GM18868 (cell line): ENCODE measurements around the gene ROBO1.

Source experiments
- ATAC-seq: cut with Tn5 transposase; IDR thresholded peaks from one replicate; pipeline ENCODE4 v1.9.1; 2021; ENCODE audit warnings: mild to moderate bottlenecking, moderate library complexity; ENCODE audit not compliant: unreplicated experiment

ROBO1 gene

DNA sequence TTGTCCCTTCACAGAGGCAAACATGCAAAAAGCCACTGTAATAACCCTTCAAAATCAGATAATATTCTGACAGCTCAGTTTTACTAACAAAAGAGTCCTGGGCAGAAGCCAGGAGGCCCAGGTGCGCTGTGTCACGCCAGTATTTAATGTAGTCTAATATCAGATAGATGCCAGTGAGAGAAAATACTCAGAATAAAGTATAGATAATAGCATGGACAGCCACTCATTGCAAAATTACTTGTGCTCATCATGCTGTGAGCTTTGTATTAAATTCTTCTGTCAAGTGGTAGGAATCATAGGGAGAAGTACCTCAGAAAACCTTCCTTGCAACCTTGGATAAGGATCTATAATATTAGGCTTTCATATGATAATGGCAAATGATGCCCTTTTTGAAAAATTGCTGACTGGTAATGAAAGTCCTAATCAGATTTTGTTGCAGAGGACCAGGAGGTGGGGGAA lies 1154.3 kb downstream of the ROBO1 start:
- no peak for ATAC-seq

DNA sequence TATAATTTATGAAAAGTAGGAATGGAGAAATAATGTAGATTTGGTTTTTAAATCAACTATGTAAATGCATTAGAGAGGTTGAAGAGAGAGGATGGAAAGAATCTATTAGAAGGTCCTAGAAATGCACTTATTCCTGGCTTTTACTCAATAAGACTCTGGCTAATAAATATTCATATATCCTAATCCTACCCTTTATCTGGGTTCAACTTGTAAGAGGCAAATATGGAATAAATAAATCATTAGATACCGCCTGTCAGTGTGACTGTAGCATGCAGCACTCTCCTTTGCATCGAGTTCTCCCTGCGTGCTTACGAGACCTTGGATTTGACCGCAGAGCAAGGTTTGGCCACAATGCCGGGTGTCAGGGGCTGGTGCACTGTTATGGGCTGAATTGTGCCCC lies 1156.5 kb downstream of the ROBO1 start:
- no peak for ATAC-seq

DNA sequence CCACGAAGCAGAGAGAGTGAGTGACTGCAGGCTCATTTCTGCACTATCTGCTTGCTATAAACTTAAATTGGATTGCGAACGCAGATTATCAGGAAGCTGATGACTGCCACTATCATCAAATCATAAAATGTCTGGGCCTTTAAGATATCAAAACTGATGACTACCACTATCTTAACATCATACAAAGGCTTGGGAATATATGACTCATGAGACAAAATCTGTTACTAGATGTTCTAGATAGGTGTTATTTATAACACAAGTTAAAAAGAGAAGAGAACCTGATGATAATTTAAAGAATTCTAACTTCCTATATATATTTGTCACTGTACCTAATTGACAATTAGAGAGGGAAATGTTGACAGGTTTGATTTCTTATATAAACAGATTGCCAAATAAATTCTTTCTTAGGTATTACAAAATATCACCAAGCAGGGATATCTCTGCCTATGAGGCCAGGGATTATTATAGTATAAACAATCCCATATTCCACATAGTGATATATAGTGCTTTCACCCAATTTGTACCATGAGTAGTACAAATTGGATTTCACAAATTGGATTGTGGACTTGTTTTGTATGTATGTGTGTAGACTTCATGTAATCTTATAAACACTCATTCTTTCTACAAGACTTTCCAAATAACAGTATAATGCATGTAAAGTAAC lies 1157.2 kb downstream of the ROBO1 start:
- ATAC-seq = no peak

DNA sequence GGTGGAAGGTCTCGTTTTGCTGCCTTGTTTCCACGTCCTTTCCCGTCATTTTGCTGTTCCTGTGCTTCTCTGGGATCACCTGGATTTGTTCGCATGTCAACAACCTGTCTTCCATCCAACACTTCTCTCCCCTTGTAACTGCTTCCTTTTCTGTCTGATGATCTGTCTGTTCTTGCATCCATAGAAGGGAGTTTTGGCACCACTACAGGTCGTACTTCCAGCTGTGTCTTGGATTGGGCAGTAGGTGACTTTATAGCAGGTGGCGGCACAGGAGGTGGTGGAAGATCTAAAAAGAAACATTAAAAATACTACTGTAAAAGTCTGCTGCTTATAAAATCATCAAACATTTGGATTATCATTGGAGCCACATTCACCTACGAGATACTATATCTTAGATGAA lies 1161.0 kb downstream of the ROBO1 start:
- no peak for ATAC-seq

DNA sequence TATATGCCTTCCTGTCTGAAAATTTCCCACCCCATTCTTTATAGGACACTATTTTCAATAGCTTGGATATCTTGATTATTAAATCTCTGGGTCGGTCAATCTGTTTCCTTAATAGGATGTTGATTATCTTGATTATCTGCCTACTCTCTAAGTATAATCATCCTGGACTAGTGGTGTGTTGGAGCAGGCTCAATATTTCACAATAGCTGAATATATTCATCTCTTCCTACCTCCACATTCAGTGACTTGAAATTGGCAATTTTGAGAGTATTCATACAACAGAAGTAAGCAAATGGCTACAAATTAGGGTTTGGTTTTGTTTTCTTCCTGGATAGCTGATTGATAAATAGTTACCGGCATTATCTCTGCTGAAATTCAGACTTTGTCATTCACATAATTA lies 1162.6 kb downstream of the ROBO1 start:
- no peak for ATAC-seq

DNA sequence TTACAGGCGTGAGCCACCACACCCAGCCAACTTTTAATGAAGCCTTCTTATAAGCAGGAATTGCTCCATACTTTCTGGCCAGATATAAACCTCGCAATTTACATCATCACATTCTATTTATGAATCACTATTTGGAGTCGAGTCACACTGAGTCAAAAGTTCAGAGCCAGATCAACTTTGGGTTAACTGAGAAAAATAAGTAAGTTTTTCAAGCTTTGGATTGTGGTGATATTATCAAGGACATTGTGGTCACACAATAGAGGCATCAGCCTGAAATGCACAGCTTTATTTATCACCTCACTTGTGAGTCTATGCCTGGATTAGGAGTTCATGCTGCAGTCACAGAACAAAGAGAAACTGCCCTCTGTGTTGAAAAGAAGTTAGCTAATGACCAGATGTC lies 1163.5 kb downstream of the ROBO1 start:
- ATAC-seq = no peak

DNA sequence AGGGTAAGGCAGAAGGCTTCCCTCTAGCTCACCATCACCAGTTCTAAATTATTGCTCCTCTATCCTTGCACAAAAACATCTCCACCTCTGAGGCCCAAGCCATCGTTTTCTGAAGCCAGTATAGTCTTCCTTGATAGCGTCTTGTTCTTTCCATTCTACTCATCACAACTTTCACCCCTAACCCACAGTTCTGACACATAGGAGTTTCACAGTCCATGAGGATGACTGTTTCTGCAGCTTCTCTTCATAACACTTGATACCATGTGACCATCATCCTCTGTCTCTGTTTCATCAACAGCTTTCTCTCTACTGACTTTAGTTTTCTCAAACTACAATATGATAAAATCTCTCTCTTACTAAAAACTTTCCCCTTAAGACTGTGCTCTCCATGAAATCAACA lies 1166.5 kb downstream of the ROBO1 start:
- no peak for ATAC-seq

DNA sequence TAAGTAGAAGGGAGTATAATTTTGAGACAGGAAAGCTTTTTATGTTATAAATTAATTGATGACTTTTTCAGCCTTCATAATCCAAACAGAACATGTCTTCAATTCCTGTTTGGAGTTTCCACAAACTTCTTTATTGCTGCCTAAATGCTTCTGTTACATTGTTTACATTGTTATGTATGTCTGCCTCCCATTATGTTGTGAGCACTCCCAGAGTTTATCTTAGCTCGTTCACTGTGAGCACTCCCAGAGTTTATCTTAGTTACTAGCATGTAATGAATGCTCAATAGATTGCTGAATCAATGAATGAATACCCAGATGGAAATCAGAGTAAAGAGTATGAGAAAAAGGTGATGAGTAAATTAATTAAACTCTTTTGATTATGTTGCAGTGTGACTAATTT lies 1178.0 kb downstream of the ROBO1 start:
- ATAC-seq = no peak

DNA sequence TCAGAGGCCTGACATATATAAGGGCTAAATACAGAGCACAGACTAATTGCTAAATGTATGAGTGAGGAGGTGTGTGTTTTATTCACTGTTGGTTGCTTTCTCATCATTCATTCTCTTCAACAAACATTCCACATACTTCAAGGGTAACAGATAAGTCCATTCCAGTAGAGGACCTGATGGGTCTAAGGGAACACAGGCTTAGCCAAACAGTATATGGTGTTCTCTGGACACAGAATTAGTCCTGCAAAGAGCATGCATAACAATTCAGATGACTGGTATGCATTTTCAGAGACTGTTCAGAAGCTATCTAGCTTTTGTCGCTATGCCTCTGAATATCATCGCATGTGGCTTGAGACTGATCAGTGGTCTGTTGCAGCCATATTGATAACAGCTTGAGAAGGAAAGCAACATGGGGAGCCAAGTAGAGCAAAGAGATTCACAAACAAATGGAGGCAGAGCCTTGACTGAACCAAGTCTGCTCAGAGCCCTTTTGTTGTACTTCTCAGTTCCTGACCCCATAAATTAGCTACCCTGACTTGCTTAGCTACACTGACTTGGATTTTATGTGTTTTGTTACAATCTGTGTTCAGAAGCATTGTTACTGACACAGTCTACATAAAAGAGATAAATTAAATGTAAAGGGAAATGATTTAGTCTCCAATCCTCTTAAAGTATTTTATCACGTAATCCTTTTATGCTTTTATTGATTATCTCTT lies 1178.7 kb downstream of the ROBO1 start:
- no peak for ATAC-seq

DNA sequence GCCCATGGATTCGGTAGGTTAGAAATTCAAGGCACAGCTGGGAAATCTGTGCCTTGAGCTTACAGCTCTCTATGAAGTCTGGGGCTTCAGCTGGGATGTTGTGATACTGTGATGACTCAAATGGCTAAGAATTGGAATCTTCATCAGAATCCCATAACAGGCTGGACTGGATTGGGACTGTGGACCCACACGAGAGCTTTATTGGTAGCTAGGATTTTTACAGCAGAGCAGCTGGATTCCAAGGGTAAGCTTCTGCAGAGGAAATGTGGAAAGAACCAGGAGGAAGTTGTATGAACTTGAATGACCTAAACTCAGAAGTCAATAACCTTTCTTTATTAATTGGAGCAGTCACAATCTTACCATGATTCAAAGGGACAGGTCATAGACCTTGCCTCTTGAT lies 1187.1 kb downstream of the ROBO1 start:
- ATAC-seq = no peak

DNA sequence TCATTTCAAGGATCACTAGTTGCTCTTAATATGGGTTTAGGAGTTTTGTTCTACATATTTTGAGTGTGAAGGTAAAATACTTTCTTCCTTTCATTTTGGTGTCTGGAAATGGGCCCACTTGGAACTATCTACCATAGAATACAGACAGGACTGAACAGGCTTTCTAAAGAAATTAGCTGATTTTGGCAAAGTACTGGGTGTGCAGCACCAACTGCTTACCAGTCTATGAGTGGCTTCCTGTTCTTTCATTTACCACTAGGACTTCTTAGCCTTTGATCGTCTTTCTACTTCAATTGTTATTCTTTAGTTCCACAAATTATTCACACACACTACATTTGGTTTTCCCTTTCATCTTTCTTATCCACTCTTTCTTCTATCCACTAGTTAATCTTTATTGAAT lies 1196.3 kb downstream of the ROBO1 start:
- no peak for ATAC-seq

DNA sequence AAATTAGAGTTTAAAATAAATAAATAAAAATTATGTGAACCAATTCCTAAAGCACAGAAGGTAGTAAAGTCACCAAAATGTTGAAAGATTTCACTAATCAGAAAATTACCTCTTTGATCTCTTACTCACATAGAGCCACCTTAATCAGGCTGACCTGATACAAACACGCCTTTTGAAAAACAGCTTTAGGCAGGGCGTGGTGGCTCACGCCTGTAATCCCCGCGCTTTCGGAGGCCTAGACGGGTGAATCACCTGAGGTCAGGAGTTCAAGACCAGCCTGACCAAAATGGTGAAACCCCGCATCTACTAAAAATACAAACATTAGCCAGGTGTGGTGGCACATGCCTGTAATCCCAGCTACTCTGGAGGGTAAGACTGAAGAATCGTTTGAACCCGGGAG lies 1197.3 kb downstream of the ROBO1 start:
- ATAC-seq = no peak

DNA sequence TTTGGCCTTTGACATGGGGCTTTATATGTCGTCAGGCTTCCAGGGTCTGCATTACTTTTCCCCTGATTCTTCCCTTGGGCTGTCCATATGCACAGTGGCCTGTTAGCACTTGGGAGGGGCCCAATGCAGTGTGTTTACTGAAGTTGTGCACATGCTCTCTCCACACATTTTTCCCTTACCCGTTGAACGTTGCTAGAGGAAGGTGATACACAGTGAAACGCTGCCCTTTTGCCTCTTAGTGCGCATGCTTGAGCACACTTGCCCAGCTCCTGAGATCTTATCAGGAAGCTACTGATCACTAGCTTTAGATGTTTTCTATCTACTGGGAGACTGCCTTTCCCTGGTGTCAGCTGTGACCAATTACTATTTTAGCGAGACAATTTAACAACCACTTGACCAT lies 1198.0 kb downstream of the ROBO1 start:
- no peak for ATAC-seq

DNA sequence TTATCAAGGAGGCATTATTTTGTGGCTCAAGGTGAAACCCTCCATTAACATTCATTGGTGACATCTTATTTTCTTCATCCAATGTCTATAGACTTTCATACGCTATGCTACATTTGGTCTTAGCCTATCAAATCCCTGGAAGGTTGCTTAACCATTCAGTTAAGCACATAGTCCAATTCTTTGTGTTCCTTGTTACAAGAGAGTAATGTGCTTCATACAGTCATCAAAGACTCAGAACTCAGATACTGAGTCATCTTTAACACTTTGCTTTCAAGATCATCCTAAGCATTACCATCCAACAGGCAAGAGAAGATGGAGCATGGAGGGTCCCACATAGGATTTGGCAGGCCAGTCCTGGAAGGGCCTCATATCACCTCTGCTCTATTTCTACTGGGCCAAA lies 1202.1 kb downstream of the ROBO1 start:
- no peak for ATAC-seq

DNA sequence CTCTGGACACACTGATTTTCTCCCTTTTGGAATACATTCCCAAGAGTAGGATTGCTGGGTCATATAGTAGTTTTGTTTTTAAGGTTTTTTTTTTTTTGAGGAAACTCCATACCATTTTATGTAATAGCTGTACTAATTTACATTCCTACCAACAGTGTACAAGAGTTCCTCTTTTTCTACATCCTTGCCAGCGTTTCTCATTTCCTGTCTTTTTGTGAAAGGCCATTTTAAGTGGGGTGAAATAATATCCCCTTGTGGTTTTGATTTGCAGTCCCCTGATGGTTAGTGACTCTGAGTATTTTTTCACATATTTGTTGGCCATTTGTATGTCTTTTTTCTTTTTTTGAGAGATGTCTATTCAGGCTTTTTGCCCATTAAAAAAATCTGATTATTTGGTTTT lies 1205.5 kb downstream of the ROBO1 start:
- no peak for ATAC-seq
